HG02970 (cell line): Measurements from ENCODE around the gene LAMB3.

Experiments used
- ATAC-seq: cut with Tn5 transposase; IDR thresholded peaks from one replicate; pipeline ENCODE4 v1.9.1; 2021; ENCODE audit warnings: mild to moderate bottlenecking, moderate library complexity, moderate number of reproducible peaks; ENCODE audit not compliant: unreplicated experiment, low FRiP score

Gene LAMB3

DNA sequence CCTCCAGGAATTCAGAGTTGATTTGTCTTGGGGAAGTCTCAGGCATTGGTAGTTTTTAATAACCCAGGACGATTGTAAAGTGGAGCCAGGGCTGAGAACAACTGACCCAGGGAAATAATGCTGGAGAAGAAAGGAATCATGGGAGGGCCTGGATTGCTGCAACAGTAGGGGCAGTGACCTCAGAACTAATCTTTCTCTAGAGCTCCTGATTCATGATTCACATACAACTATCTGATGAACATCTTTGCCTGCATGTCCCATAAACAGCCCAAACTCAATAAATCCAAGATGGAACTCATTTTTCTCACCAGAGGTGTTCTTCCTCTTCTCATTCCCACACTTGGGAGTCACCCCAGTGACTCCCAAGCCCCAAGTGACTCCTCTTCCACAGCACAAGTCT, 14.9 kb upstream of the LAMB3 start:
- ATAC-seq = no peak

DNA sequence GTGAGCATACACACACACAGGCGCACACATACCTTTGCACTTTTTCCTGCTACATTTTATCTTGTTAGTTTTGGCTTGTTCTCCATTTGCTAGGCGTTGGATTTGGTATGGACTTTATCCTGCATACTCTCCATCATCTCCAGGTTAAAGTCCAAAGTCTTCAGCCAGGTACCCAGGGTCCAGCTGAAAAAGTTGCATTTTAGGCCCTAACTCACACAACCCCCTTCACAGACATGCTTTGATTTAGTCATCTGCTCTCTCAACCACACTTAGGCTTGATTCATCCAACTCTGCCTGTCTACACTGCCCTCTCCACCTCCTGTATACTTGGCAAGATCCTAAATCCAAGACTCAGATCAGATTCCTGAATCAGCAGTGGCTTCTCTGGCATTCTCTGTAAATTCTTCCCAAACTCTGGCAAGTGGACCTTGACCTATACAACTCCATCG, 10.7 kb upstream of the LAMB3 start:
- no peak for ATAC-seq

DNA sequence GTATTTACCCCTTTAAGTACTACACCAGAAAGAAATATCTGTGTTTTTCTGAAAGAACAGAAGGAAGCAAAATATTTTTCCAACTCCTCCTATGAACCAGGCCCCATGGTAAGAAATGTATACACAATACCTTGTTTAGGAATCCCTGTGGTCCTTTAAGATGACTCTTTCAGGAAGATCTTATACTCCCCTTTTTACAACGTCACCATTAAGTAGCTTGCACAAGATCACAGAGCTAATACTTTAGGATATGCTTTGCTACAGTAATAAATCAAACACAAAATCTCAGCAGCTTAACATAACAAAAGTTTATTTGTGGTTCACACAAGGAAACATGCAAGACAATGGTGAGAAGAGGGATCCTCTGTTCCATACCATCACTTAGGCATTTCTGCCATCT, 8.8 kb upstream of the LAMB3 start:
- no peak for ATAC-seq

DNA sequence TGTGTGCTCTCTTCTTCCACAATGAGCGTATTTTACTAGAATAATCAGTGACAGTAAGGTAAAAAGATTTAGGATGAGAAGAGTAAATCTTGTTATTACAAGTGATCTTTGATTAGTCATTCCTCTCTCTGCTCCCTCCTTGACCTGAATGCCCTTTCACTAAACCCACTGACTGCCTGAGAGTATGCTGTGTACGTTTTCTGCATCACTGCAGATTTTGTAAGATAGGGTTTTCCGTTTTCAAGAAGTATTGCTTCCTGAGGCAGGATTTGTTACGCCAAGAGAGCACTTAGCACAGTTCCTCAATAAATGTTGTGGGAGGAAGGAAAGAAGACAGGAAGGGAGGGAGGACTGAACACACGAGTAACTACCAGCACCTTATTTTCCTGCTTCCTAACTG, 7.7 kb upstream of the LAMB3 start:
- ATAC-seq = peak; percentile 67

DNA sequence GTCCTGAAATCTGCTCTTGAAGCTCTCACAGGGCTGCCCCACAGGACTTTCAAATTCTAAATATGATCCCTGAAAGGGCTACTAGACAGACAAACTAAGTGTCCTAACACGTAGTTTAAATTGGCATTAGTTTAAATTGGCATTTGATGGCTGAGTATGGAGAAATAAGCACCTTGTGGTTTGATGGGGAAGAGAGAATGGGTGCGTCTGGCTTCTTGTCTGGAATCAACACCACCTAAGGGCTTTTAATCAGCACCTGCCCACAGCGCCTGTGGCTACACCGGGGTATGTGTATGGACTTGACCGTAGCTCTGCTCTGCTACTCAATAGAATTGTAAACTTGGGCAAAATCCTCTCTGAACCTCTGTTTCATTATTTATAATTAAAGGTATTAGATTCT, 5.7 kb upstream of the LAMB3 start:
- no peak for ATAC-seq

DNA sequence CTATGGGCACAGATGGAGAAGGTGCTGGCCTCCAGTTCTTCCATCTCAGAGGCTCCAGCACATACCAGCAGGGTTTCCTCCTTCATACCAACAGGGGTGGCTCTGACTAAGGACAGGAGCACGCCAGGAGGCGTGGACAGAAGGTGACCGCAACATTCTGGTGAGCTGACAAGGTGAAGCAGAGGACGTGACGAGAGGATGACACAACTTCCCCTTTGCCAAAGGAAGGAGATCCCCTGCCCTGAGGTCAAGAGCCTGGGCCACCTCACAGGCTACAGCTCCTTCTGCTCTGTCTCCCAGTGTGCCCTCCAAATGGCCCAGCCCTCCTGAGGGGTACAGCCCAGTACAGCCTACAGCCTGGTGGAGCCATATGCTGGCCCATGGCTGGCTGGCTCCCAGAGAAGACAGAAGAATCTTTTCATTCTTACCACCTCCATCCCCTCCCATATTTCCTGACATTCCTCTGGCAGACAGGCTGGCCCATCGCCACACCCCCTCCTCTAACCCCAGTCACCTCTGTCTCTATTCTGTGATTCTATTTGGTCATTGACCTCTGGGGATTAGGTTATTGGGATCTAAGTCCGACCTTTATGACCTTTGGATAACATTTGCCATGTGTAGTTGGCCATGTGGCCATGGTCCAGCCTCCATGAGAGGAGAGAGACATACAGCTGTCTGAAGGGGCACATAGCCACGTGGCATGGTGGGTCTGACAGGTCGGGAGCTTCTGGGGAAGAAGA, 5.1 kb upstream of the LAMB3 start:
- ATAC-seq = no peak

DNA sequence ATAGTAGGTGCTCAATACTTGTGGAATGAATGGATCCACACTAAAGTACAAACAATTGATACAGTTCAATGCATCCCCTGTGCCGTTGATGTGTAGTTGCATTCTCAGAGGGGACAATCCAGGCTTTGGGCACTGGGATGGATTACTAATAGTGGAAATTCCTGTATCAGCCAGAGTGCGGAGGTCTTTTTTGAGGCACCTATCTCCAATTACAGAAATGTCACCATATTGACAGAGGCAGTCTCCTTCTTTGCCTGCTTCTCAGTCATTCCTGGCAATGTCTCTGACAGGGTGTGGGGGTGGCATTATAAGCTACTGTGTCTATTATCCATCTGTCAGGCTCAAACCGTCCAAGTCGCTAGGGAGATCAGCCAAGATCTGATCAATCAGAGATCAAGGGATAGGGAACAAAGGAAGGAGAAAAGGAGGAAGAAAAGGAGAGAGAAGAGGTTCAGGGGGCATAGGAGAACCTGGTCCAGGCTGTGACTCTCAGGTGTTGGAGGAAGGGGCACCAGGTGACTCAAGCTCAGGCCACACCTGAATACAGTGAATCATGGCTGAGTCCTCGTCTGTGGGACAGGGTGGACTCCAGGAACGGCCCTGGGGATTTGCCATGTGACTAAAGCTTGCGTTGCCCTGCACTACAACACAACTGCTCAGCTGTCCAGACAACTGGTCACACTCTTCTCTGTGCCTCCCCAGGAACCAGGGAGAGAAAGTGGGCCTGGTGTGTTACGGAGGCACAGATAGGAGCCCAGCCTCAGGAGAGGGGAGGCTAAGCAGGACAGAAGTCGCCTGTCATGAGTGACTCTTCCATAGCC, 3.4 kb upstream of the LAMB3 start:
- no peak for ATAC-seq

DNA sequence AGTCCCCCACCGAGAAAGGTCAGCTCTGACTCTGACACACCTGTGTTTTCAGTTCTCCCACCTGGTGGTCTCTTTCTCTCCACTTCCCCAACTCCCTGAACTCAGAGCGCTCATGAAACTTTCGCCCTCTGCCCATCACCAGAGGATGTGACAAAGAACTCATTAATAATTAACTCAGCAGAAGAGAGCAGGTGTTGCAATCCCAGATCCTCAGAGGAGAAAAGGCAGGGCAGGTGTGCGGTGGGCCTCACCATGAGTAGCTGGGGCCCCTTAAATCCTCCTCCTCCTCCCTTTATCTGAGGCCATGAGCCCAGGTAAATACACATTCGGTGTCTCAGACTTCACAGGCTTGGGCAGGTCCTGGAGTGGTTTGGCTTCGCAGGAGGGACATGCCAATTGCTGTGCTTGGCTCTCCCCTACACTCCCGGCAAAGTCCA, 1.7 kb upstream of the LAMB3 start:
- ATAC-seq = no peak

DNA sequence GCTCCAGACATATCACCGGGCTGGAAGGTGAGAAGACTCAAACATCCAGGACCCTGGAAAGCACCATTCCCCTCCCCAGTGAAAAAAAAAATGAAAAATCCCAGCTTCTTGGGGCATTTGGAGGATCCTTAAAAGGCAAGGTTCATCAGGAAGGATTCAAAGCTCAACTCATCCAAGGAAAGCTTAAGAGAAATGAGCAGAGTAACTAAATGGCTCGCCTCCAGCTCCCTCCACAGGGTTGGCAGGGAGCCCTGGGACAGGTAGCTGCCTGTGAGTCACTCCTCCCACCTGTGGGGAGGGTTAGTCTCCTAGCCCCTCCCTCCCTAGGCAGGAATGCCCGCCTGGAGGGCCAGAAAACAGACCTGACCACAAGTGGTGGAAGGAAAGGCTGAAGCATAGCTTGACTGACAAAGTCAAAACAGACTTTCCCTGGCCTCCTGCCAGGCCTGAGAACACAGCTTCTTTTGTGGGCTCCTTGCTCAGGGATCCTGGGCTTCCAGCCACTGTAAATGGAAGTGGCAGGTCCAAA, 712 bp upstream of the LAMB3 start:
- no peak for ATAC-seq

DNA sequence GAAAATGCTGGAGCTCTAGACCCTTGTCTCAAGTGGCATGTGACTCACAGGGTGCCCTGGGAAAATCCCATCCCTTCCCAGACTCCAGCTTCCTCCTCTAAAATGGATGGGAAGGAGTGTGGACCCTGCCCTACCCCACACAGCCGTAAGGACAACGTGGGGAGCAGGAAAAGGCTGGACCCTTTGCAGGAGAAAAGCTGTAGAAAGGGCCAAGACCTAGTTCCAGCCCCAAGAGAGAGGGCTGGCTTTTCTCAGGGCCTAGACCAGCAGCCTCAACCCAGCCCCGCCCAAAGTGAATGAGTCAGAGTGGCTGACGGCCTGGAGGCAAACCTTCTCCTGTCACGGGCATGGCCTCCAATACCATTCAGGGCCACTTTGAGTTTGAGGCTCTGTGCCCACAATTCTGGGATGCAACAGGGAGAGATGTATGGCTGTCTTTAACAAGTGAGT, 1.1 kb downstream of the LAMB3 start:
- no peak for ATAC-seq

DNA sequence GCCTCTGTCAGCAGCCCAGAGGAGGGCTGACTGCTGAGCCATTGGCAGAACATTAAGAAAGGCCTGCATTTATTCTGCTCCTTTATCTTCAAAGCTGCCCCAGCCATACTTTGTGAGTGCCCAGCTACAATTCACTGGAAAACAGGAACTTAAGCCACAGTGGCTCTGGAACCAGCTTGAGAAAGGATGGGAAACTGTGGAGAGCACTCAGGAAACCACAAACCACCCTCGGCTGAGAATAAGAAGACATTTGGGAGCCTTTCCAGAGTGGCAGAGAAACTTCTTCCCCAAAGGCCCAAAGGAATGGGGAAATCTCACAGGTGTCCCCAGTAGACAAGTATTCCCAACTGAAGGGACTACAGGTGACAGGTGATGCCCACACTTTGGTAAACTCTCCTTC, 1.8 kb downstream of the LAMB3 start:
- no peak for ATAC-seq

DNA sequence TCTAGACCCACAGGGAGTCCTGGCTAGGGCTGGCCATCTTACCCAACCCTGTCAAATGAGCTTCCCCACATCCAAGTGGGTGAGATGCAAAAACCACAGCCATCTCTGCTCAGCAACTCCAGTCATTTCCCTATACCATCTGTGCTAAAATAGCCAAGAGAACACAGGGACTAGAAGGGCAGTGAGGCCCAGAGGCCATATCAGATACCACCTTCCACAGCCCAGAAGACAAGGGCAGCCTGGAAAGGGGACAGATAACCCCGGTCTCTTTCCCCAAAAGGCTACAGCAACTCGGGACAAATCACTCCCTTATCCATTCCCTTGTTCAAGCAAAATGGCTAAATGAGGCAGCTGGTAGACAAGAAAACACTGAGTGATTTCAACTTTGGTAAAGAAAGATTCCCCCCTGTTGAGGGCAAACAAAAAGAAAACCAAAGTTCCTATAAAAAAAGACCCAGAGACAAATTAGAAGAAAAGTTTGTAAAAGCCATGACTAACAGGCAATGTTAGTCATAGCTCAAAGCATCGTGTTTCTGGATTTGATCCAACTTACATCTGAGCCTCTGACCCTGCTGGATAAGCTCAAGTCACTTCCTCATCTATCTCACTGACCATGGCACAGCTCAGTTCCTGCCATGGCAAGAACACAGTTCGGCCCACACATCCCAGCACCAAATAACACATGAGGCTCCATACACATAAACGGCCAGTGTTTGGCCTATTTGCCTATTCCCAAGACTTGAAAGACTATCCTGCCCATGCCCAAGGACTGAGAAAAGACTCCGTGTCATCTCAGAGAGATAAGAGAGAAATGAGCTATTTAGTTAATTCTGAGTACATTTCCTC, 3.1 kb downstream of the LAMB3 start:
- ATAC-seq = no peak

DNA sequence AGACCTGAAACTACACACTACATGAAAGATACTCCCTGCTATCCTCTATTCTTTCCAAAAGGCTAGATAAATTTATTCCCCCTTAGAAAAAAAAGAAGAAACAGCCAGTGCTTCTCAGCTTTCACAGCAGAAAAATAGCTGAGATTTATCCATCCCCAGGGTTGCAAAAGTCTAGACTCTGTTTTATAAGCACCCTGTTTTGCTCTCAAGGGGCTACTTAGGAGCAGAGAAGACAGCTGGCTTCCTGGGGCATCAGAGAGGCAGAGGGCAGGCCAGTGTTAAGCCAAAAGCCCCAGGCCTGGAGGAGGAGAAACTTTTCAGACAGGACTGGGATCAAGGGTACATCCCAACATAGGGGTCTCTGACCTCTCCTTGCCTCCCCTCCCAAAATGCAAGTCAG, 3.9 kb downstream of the LAMB3 start:
- no peak for ATAC-seq

DNA sequence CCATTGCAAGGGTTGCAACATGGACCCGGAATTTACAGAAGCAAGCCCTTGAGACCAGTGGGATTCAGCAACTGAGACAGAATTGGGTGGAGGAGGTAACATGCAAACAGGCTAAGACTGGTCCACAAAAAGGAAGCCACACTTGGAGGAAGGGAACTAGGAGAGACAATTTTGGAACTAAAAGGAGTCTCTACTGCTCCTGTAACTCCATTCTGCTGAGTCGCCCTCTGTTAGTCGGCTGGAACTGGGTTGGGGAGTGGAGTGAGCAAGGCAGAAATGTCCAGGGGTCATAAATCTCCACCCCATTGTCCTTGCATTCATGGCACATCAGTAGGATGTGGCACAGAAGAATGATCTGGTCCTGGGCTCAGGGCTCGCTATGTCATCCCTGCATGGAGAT, 5.1 kb downstream of the LAMB3 start:
- no peak for ATAC-seq

DNA sequence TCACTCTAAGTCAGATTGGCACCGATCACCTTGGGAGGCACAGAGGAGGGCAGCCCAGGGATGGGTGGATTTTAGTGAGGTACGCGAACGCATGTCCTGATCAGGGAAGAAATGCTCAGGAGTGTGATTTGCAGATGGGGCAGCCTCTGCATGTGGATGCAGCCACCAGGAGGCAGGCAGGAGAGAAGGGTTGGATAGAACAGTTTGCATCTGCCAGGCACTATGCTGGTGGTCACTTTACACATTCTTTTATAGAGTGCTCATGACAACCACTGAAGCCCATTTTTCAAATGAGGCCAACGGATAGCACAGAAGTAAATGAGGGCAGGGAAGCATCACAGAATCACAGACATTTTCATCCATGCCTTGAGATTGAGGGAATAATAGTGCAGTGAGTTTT, 5.7 kb downstream of the LAMB3 start:
- no peak for ATAC-seq

DNA sequence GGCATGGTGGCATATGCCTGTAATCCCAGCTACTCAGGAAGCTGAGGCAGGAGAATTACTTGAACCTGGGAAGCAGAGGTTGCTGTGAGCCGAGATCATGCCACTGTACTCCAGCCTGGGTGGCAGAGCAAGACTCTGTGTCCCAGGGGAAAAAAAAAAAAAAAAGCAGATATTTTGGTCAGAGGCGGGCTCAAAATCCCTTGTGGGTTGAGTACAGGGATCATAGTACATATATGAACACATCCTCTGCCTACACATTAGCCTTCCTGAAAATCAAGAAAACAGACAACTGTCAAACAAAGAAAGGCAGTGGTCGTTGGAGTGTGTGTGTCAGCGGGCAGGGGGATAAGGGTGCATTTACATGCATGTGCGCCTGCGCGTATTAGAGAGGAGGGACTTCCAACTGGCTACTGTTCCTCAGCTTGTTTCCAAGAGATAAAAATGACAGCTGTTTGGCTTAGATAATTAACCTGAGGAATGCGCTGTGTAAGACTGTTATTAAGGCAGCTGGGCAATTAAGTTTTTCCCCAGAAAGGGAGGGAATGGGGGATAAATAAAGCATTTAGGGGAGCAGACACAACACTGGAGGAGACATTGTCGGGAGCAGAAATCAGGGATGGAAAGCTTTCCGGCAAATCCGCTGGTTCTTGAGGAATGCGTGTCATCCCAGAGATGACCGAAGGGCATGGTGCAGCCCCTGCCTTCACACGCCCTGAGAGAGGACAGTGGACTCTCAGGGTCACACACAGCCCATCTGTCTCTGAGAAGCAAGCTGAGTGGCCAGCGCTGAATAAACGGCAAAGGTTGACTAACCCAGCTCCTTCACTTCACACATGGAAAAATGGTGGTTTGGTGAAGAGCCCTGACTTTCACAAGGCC, 6.4 kb downstream of the LAMB3 start:
- ATAC-seq = no peak

DNA sequence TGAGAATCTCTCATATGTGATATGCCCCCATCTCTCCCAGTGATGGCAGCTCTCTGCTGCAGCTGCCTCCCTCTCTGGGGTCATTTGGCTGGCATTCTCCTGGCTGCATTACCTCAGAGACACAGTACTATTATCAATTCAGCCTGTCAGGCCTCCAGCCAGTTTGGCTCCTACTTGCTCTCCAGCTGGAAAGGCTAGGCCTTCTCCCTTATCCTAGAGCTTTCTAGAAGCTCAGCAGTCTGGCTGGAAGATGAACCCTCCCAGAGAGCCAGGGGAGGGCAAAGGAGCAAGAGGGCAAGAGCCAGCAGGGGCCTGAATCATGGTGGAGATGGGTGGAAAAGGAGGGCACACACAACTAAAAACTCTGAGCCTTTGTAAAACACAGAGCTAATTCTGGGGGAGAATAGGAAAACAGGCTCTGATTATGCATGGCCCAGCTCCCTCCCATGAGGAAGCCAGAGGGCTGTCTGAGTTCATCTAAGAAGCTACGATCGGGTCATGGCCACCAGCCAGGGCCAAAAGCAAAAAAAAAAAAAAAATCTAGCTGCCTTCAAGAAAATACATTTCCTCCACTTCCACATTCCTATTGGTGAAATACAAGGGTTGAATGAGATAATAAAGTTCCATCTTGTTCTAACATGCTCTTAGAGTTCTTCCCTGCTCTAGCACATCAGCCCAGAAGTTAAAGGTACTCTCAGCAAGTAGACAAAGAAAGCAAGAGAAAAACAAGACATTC, 8.8 kb downstream of the LAMB3 start:
- no peak for ATAC-seq

DNA sequence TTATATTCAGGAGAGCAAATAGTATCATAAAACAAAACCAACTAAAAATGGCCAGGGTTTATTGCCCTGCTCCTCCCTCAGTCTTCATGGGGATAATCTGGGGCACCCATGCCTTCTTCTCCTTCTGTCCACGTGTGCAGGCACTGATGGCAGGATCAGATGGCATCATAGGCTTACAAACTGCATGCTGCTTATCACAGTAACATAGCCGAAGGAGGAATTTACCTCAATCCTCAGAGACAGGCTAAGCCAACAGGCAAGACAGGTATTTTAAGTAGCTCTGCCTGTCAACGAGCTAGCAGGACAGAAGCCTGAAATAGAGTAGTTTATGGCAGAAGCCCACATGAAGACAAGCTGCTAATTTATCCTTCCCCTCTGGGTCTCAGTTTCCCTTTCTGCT, 9.4 kb downstream of the LAMB3 start:
- no peak for ATAC-seq

DNA sequence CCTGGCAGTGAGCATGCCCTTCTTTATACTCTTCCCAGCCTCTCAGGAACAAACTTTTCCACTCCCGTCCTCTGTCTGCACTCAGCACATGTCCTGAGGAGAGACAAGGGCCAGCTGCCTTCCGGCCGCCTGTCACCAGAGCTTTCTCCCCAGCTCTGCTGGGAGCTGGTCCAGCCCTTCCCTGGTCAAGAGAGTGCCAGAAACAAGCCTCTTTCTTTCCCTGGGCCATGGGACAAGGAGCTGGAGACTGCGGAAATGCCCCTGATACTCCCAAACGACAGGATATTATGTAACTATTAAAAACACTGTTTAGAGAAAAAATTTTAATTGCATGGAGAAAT, 10.4 kb downstream of the LAMB3 start:
- no peak for ATAC-seq
